GM12892 (cell line): ENCODE measurements around the gene DHX15. TPM values are rescaled to one million over a fixed set of nuclear protein-coding genes. Genes with fewer than 3 reads are reported as not detected.

ENCODE experiments used
- DNase-seq: peaks from one replicate; pipeline ENCODE4 v3.0.0; 2011; ENCODE audit not compliant: insufficient read length
- FAIRE-seq: peaks from 2 replicates; lab custom pipeline; 2011; peaks lifted over from hg19 to GRCh38; lab: Jason Lieb, UNC
- POLR2A ChIP-seq: IDR thresholded peaks from 2 replicates; pipeline ENCODE4 v1.6.1; 2011; ENCODE audit warnings: low read depth, low read length, control low read depth
- POLR2AphosphoS5 ChIP-seq: IDR thresholded peaks from 2 replicates; pipeline ENCODE4 v1.6.1; 2011; ENCODE audit warnings: low read depth, low read length, control low read depth
- TAF1 ChIP-seq: IDR thresholded peaks from 2 replicates; pipeline ENCODE4 v1.6.1; 2011; ENCODE audit warnings: low read depth, mild to moderate bottlenecking, control low read depth, low read length, borderline replicate concordance
- polyA plus RNA-seq: library from polyadenylated mRNA; unstranded; fragments of >200 nt; gene quantifications from one replicate; pipeline ENCODE4 v1.2.1, GENCODE V29; 2012; ENCODE audit warnings: missing spikeins, inconsistent platforms; ENCODE audit not compliant: missing spikeins

Gene DHX15
- polyA plus RNA-seq = 148 TPM

- peak; percentile 99 for FAIRE-seq
- peak; percentile 84 for TF ChIP-seq POLR2AphosphoS5
- peak; percentile 84; the same call in 1 of the 2 replicates for TF ChIP-seq POLR2A
- TF ChIP-seq TAF1 = peak; percentile 76
- DNase-seq = peak; percentile 76
Measured at GRCh38 chr4:24584211-24584850, at the start of gene DHX15. TSS of gene DHX15 (minus strand) at chr4:24584554. CDS start at chr4:24584393, 161 bp downstream.

GRCh38 chr4:24632011-24632410 is 47.7 kb upstream of the DHX15 start:
- FAIRE-seq (no peak), DNase-seq (no peak)
- no peak for TF ChIP-seq TAF1
- no peak for TF ChIP-seq POLR2A
- no peak for TF ChIP-seq POLR2AphosphoS5

- no peak for FAIRE-seq
- TF ChIP-seq POLR2A = no peak
- TF ChIP-seq POLR2AphosphoS5 = no peak
- TF ChIP-seq TAF1 = no peak
- DNase-seq = no peak
Measured at GRCh38 chr4:24630937-24631336, 46.6 kb upstream of the DHX15 start.

GRCh38 chr4:24625091-24625490 is 40.7 kb upstream of the DHX15 start:
- TF ChIP-seq POLR2AphosphoS5 (no peak), TAF1 (no peak), POLR2A (no peak)
- FAIRE-seq = no peak
- DNase-seq = no peak

GRCh38 chr4:24624381-24624780 is 40.0 kb upstream of the DHX15 start:
- FAIRE-seq = no peak

GRCh38 chr4:24622146-24622834 is 37.9 kb upstream of the DHX15 start:
- no peak for TF ChIP-seq POLR2A
- TF ChIP-seq POLR2AphosphoS5 = no peak
- no peak for TF ChIP-seq TAF1
- FAIRE-seq (no peak), DNase-seq (no peak)

More at GRCh38 chr4:24624381-24624780, 40.0 kb upstream of the DHX15 start:
- TF ChIP-seq POLR2AphosphoS5 = no peak
- no peak for TF ChIP-seq POLR2A
- no peak for TF ChIP-seq TAF1
- no peak for DNase-seq

- TF ChIP-seq POLR2A (no peak), TAF1 (no peak), POLR2AphosphoS5 (no peak)
- DNase-seq (no peak), FAIRE-seq (no peak)
Measured at GRCh38 chr4:24615977-24616376, 31.6 kb upstream of the DHX15 start.

GRCh38 chr4:24614881-24615280 is 30.5 kb upstream of the DHX15 start:
- no peak for TF ChIP-seq POLR2AphosphoS5
- no peak for TF ChIP-seq POLR2A
- TF ChIP-seq TAF1 = no peak
- DNase-seq = no peak
- FAIRE-seq = no peak

- DNase-seq = no peak
- FAIRE-seq = no peak
- TF ChIP-seq TAF1 = no peak
- no peak for TF ChIP-seq POLR2A
- no peak for TF ChIP-seq POLR2AphosphoS5
Measured at GRCh38 chr4:24613502-24613901, 29.1 kb upstream of the DHX15 start.

- DNase-seq (no peak), FAIRE-seq (no peak)
- no peak for TF ChIP-seq POLR2AphosphoS5
- no peak for TF ChIP-seq TAF1
- no peak for TF ChIP-seq POLR2A
Measured at GRCh38 chr4:24611575-24611974, 27.2 kb upstream of the DHX15 start.

- no peak for DNase-seq
- no peak for FAIRE-seq
- TF ChIP-seq POLR2AphosphoS5 (no peak), TAF1 (no peak), POLR2A (no peak)
Measured at GRCh38 chr4:24607334-24607733, 23.0 kb upstream of the DHX15 start.
